Right atrium auricular region (tissue), 2 donors: ENCODE data around the gene PHKG2. TPM values are rescaled to one million over a fixed set of nuclear protein-coding genes. Genes with fewer than 3 reads are reported as not detected.

Experiments
- DNase-seq: peaks from one replicate; pipeline ENCODE4 v3.0.0-alpha.2; 2019; ENCODE audit warnings: low spot score
- H3K27ac ChIP-seq, 2 donors: fragments of 200-600 bp; sonication (generic); 1 replicate in 1 of 2; 2 replicates in 1 of 2; pipeline ENCODE4 v1.5.1; 2016 to 2019
- H3K27me3 ChIP-seq, 2 donors: fragments of 200-600 bp; sonication (generic); one replicate each; pipeline versions ENCODE4 v1.5.1 to v1.6.0; 2017 to 2019
- H3K36me3 ChIP-seq: fragments of 200-600 bp; sonication (generic); one replicate; pipeline ENCODE4 v1.5.1; 2016
- H3K4me1 ChIP-seq, 2 donors: fragments of 200-600 bp; sonication (generic); one replicate each; pipeline versions ENCODE4 v1.5.1 to v1.6.0; 2017 to 2019
- H3K4me3 ChIP-seq, 2 donors: fragments of 200-600 bp; sonication (generic); 1 replicate in 1 of 2; 2 replicates in 1 of 2; pipeline ENCODE4 v1.5.1; 2017 to 2019; ENCODE audit warnings: mild to moderate bottlenecking in 1 of 2, moderate library complexity in 1 of 2
- H3K9me3 ChIP-seq, 2 donors: fragments of 200-600 bp; sonication (generic); one replicate each; pipeline ENCODE4 v1.5.1; 2019
- total RNA-seq, 2 donors: library from RNA; depleted of rRNA; stranded (reverse); fragments of >200 nt; gene quantifications; one replicate each; pipeline ENCODE4 v1.1.0, GENCODE V29; 2016
- TF ChIP-seq, protein P1 (sequence below), 2 donors: fragments of 200-600 bp; sonication (generic); IDR thresholded peaks; one replicate each; pipeline ENCODE4 v1.5.1; 2019; ENCODE audit warnings: antibody characterized with exemption in 2 of 2

Gene PHKG2
- total RNA-seq, 2 donors from 2014 or later = 16.0 to 22.1 TPM

DNA sequence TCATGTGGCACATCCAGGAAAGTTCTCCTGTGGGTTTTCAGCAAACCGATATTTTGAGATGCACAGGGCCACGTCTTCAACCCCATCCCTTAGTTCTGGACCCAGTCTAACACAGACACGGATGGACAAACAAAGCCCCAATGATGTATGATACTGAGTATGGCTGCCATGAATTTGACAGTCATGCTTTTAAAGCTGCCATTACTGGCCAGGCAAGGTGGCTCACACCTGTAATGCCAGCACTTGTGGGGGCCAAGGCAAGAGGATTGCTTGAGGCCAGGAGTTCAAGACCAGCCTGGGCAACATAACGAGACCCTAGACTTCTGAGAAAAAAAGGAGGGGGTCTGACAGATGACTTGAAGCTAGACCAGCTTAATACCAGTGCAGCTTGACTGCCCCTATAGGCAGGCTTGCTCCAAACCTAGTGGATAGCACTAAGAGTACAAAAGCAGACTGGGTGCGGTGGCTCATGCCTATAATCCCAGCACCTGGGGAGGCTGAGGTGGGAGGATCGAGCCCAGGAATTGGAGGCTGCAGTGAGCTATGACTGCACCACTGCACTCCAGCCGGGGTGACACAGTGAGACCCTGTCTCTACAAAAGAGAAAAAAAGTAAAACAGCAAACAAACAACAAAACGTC is 49.6 kb downstream of the PHKG2 start:
- DNase-seq = no peak
- Histone ChIP-seq H3K4me1 (no peaks in the 10 kb centered on the region), H3K27ac (no peak overlapping the region), H3K4me3 (no peak overlapping the region), H3K9me3 (no peaks in the 10 kb centered on the region), H3K27me3 (no peaks in the 10 kb centered on the region), H3K36me3 (no peaks in the 10 kb centered on the region)
- TF ChIP-seq, protein P1, sequence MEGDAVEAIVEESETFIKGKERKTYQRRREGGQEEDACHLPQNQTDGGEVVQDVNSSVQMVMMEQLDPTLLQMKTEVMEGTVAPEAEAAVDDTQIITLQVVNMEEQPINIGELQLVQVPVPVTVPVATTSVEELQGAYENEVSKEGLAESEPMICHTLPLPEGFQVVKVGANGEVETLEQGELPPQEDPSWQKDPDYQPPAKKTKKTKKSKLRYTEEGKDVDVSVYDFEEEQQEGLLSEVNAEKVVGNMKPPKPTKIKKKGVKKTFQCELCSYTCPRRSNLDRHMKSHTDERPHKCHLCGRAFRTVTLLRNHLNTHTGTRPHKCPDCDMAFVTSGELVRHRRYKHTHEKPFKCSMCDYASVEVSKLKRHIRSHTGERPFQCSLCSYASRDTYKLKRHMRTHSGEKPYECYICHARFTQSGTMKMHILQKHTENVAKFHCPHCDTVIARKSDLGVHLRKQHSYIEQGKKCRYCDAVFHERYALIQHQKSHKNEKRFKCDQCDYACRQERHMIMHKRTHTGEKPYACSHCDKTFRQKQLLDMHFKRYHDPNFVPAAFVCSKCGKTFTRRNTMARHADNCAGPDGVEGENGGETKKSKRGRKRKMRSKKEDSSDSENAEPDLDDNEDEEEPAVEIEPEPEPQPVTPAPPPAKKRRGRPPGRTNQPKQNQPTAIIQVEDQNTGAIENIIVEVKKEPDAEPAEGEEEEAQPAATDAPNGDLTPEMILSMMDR (IDR thresholded peaks at IDR 0.05) = no peak

Other genes starting within 250 kb of the PHKG2 start
- gene ZNF768, start 221.9 kb upstream of the PHKG2 start, total RNA-seq = 10 to 100 TPM; 41.1 to 51.4 TPM
- 10 to 100 TPM; 13.3 to 16.2 TPM for gene ZNF747, start 213.6 kb upstream of the PHKG2 start, total RNA-seq
- 10 to 100 TPM; 12.0 to 16.9 TPM for gene ZNF764, start 190.1 kb upstream of the PHKG2 start, total RNA-seq
- 10 to 100 TPM in 1 of 2 donors, 1 to 10 TPM in 1; 9.6 to 13.5 TPM for gene ZNF688, start 176.7 kb upstream of the PHKG2 start, total RNA-seq
- gene ZNF785, start 162.7 kb upstream of the PHKG2 start, total RNA-seq = 1 to 10 TPM; 5.5 to 6.0 TPM
- 1 to 10 TPM; 6.2 to 8.3 TPM for gene ZNF689, start 138.0 kb upstream of the PHKG2 start, total RNA-seq
- 10 to 100 TPM; 12.3 to 17.3 TPM for gene PRR14, start 97.5 kb upstream of the PHKG2 start, total RNA-seq
- 10 to 100 TPM; 16.5 to 26.3 TPM for gene FBRS, start 90.0 kb upstream of the PHKG2 start, total RNA-seq
- gene SRCAP, start 49.3 kb upstream of the PHKG2 start, total RNA-seq = 10 to 100 TPM; 22.5 to 25.0 TPM
- gene CFAP119, start 13.6 kb downstream of the PHKG2 start, total RNA-seq = under 1 TPM; 0.37 to 0.83 TPM
- gene RNF40, start 13.9 kb downstream of the PHKG2 start, total RNA-seq = 10 to 100 TPM; 48.5 to 59.5 TPM
- gene ZNF629, start 38.8 kb downstream of the PHKG2 start, total RNA-seq = 10 to 100 TPM; 21.2 to 22.9 TPM
- gene BCL7C, start 145.7 kb downstream of the PHKG2 start, total RNA-seq = 10 to 100 TPM; 21.1 to 35.1 TPM
- gene CTF1, start 148.2 kb downstream of the PHKG2 start, total RNA-seq = 1 to 10 TPM; 6.5 to 7.6 TPM
- 1 to 10 TPM; 5.7 to 7.9 TPM for gene FBXL19, start 175.1 kb downstream of the PHKG2 start, total RNA-seq
- 10 to 100 TPM; 22.4 to 23.0 TPM for gene ORAI3, start 200.6 kb downstream of the PHKG2 start, total RNA-seq
- 1 to 10 TPM; 3.8 to 8.6 TPM for gene SETD1A, start 209.3 kb downstream of the PHKG2 start, total RNA-seq
- 1 to 10 TPM; 6.0 to 8.5 TPM for gene HSD3B7, start 236.8 kb downstream of the PHKG2 start, total RNA-seq